Hematopoietic multipotent progenitor cell treated with erythropoietin and hydrocortisone succinate and interleukin-3 and kit ligand, for 6 days (in vitro differentiated cells): ENCODE data around the gene LRRC25.
A peak's percentile ranks its signal among the peaks of the same experiment; 100 is the strongest.
"Not testable (repeated sequence)": the region's sequence is repeated elsewhere in the genome, so short reads cannot be mapped to it uniquely, and the experiment has no call there.

Experiments used
- DNase-seq: peaks from one replicate; pipeline ENCODE4 v3.0.0-alpha.2; 2015

The LRRC25 gene

DNA sequence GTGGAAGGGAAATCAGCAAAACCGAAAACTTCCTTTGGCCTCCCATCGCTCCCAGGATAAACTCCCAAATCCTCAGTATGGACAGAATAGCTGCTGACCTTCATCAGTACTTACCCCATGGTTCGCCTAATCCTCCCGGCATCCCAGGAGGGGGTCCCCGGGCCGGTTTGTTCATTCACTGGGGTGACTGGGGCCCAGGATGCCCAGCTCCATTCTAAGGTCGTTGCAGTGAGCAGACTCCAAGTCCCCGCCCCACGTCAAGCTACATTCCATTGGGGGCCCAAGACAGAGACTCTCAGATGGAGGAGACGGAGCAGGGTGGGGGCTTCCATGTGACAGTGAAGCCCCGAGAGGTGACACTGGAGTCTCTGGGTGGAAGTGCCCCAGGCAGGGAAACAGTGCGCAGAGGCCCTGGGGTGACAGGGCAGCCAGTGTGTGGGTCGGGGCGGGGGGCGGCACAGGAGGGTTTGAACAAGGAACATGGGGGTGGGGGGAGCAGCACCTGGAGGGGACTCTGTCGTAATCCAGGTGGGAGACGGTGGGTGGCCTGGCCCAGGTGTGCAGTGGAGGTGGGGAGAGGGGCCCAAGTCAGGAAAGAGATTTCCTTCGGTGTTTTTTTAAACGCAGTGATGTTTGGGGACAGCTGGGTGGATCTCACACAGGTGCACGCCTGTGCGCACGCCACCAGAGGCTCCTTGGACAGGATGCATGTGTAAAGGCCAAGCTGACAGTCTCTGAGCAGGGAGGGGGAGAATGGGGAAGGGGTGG is 26.9 kb upstream of the LRRC25 start:
- no peak for DNase-seq

DNA sequence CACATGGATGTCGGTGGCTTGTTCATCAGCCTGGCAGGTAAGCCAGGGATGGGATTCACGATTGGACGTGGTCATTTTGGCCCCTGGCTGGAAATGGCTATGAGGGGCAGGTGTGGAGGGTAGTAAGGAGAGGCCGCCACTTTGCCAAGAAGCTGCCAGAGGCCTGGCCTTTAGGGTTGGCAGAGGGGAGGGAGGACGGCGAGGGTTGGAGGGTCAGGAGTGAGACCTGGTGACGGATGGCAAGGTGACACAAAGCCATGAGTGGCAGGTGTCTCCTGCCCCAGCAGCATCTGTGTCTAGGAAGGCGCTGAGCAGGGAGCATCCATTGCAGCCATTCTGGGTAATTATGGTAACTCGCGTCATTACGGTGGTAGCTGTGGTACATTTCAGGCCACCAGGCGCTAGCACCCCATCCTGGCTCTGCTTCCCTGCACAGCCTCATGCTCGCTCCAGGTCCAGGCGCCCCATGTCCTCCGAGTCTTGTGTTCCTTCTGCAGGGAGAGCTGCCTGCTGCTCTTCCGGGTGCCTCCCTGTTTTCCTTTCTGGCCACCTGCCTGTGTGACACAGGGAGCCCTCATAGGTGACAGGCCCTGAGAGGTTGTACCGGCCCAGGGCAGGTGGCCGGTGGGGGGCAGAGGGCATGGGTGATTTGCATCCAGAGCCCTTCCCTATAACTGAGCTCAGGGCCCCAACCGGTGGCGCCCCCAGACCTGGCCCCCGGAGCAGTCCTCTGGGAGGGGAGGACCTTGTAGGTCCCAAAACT is 26.0 kb upstream of the LRRC25 start:
- DNase-seq: no peak

DNA sequence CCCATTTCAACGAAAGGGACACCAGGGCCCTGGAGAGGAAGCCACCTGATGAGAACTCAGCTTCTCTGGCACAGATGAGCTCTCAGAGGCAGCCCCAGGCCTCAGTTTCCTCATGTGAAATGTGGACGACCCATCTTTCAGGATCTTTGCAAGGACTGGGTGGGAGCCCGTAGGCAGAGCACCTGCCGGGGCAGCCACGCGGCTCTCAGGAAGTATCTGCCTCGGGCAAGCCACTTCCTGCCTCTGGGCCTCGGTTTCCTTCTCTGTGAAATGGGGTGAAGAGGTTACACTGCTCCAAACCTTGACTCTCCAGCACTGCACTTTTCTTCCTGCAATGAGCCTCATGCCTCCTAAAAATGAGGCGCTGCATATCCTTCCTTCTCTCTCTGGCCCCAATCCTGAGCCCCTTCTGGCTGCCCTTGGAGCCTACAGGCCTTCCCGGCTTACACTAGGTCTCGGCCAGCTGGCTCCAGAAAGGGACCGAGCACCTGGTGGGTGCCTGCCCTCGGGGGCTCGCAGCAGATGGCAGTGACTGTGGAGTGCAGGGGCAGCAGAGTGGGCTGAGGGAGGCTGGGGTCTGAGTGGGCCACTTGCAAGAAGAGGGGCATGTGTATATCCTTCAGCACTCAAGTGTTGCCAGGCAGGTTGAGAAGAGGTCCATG is 25.2 kb upstream of the LRRC25 start:
- peak; percentile 0 for DNase-seq

- peak; percentile 6 for DNase-seq
These were observed 24.0 kb upstream of the LRRC25 start for GRCh38 chr19:18421371-18421959.

GRCh38 chr19:18420930-18421329 is 23.5 kb upstream of the LRRC25 start:
- no peak for DNase-seq

GRCh38 chr19:18419699-18420460 is 22.5 kb upstream of the LRRC25 start:
- peak; percentile 81 for DNase-seq

DNA sequence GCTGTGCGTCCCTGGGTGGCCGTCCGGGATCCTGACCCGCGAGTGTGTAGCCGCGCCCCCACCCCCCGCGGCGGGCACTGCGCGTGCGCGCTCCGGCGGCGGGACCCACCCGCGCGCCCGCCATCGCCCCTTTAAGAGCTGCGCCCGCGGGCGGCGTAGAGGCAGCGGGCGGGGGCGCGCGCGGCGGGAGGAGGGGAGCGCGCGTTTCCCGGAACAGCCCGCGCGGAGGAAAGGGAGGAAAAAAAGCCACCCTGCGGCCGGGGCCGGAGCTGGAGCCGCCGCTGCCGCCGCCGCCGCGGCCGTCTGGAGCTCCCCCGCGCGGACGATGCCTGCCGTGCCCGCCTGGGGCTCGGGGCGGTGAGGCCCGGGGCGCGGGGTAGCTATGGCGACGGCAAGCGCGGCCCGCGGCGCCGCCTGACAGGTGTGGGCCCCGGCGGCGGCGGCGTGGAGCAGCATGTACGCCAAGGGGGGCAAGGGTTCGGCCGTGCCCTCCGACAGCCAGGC is 21.8 kb upstream of the LRRC25 start, which contains the start of gene SSBP4:
Gene SSBP4 (plus strand): TSS at position 204 of the 504 bp plus-strand sequence. CDS start 251 bp downstream, at position 455.
- DNase-seq: peak; percentile 88

- DNase-seq: peak; percentile 76
These were observed 21.2 kb upstream of the LRRC25 start for GRCh38 chr19:18418483-18419194.

DNA sequence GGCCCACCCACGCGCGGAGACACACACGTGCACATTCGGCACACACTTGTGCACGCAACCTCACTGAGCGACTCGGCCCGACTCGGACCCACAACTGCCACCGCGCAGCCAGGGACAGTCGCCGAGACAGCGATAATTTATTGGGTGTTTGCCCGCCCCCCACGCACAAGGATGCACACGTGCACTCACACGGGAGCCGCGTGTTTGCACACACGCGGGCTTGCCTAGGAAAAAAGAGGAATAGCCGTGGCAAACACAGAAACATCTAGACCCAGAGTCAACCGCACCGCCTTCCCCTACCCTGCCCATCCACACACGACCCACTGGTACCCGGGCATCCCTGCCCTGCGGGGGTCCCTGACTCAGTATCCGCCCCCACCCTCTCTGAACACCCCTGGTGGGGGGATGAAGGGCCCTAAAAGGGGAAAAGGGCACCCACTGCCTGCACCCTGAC is 20.6 kb upstream of the LRRC25 start:
- DNase-seq: no peak

- DNase-seq: peak; percentile 87
These were observed 20.0 kb upstream of the LRRC25 start for GRCh38 chr19:18417250-18418028.

- DNase-seq: peak; percentile 94
These were observed 19.4 kb upstream of the LRRC25 start for GRCh38 chr19:18416778-18417249.

GRCh38 chr19:18415178-18415867 is 17.9 kb upstream of the LRRC25 start:
- DNase-seq: peak; percentile 77

DNA sequence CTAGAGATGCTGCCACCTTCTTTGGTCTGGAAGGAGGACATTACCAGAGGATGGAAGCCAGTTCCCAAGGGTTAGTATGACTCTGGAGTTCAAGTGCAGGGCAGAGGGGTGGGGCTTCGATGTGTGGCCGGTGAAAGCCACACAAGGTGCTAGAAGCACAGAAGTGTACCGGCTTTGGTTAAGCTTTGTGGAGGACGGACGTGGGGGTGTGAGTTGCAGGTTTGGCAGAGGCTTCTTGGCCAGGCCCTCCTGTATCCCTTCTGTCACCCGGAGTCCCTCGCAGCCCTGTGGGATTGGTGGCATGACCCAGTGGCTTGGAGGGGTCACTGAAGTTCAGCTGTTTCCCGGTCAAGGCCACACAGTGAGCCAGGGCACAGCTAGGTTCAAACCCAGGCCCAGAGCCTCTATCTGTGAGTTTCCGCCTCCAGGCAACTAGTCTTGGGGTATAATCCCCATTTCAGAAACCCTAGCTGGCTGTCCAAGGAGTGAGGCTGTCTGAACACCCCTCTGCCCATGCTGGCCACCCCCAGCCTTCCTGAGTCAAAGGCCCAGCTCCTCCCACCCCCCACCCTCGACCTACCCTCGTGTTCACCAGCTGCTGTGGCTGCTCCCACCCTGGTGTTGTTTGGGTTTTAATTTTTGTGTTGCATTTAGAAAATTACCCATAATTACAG is 17.2 kb upstream of the LRRC25 start:
- peak; percentile 66 for DNase-seq

GRCh38 chr19:18412610-18413239 is 15.3 kb upstream of the LRRC25 start:
- no peak for DNase-seq

GRCh38 chr19:18408053-18408476 is 10.6 kb upstream of the LRRC25 start:
- DNase-seq: peak; percentile 80

DNA sequence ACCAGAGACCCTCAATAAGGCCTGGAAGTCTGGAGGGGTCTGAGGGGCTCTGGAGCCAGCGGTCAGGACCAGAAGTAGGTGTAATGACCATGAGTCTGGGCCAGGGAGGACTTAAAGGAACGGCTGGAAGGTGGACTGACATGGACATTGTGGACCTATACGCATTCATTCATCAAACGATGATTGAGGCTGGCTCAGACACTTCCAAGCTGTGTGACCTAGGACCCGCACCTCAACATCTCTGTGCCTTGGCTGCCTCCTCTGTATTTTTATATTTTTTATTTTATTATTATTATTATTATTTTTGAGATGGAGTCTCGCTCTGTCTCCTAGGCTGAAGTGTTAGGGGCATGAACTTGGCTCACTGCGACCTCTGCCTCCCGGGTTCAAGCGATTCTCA is 9.3 kb upstream of the LRRC25 start:
- no peak for DNase-seq

- not testable (repeated sequence) for DNase-seq
These were observed 8.3 kb upstream of the LRRC25 start for GRCh38 chr19:18405754-18406153.

DNA sequence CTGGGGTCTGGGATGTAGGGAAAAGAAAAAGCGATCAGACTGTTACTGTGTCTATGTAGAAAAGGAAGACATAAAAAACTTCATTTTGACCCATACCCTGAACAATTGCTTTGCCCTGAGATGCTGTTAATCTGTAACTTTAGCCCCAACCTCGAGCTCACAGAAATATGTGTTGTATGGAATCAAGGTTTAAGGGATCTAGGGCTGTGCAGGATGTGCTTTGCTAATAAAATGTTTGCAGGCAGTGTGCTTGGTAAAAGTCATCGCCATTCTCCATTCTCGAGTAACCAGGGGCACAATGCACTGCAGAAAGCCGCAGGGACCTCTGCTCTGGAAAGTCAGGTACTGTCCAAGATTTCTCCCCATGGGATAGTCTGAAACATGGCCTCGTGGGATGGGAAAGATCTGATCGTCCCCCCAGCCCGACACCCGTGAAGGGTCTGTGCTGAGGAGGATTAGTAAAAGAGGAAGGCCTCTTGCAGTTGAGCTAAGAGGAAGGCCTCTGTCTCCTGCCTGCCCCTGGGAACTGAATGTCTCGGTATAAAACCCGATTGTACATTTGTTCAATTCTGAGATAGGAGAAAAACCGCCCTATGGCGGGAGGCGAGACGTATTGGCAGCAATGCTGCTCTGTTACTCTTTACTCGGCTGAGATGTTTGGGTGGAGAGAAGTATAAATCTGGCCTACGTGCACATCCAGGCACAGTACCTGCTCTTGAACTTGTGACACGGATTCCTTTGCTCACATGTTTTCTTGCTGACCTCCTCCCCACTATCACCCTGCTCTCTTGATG is 5.2 kb upstream of the LRRC25 start:
- DNase-seq: not testable (repeated sequence)
